Colonic mucosa (tissue), 4 donors: ENCODE measurements around the gene S100A9. TPM values are rescaled to one million over a fixed set of nuclear protein-coding genes. Genes with fewer than 3 reads are reported as not detected.

ENCODE experiments used
- DNase-seq: peaks from one replicate; pipeline ENCODE4 v3.0.0-alpha.2; 2020
- H3K27ac ChIP-seq: fragments of 200-600 bp; one replicate; pipeline ENCODE4 v1.8.0; 2021
- H3K27me3 ChIP-seq: fragments of 200-600 bp; one replicate; pipeline ENCODE4 v1.8.0; 2021
- H3K36me3 ChIP-seq: fragments of 200-600 bp; one replicate; pipeline ENCODE4 v1.8.0; 2021
- H3K4me1 ChIP-seq: fragments of 200-600 bp; one replicate; pipeline ENCODE4 v1.8.0; 2021; ENCODE audit warnings: mild to moderate bottlenecking
- H3K4me3 ChIP-seq: fragments of 200-600 bp; one replicate; pipeline ENCODE4 v1.8.0; 2021
- H3K9ac ChIP-seq, 2 donors: one replicate each; pipeline ENCODE4 v1.7.0; 2013; ENCODE audit warnings: control low read depth in 2 of 2, low read depth in 2 of 2, low read length in 2 of 2
- H3K9me3 ChIP-seq: fragments of 200-600 bp; one replicate; pipeline ENCODE4 v1.8.0; 2021
- intact Hi-C: fragments of 100-400 bp; cut with DNase I; formaldehyde crosslinking; loops from one replicate; pipeline ENCODE4 v1.14.1; 2022
- total RNA-seq, 2 donors: library from RNA; stranded (reverse); fragmentation: NEBNext Ultra II Directional in 1 of 2; extraction: Animal tissue kit (Norgen Biotek cat#: 25700) in 1 of 2; gene quantifications; one replicate each; pipeline ENCODE4 v1.2.1, GENCODE V29; 2021
- TF ChIP-seq, protein P1 (sequence below): fragments of 200-600 bp; IDR thresholded peaks from one replicate; pipeline ENCODE4 v1.8.0; 2022; ENCODE audit warnings: antibody characterized with exemption, mild to moderate bottlenecking
- donor health status: healthy.
- donor health status: DM: no; HTN: no; CAD: no.
- donor health status: DM: no; HTN: no; CAD: no.

S100A9 gene
- total RNA-seq, 2 donors from 2014 or later: 16.3 to 34.9 TPM

GRCh38 chr1:153356392-153357075 is 1.1 kb upstream of the S100A9 start:
- no peak overlapping the region for H3K4me3 ChIP-seq
- no peaks in the 10 kb centered on the region for H3K9me3 ChIP-seq
- peaks cover 5% of the 10 kb centered on the region for H3K4me1 ChIP-seq
- TF ChIP-seq, protein P1, sequence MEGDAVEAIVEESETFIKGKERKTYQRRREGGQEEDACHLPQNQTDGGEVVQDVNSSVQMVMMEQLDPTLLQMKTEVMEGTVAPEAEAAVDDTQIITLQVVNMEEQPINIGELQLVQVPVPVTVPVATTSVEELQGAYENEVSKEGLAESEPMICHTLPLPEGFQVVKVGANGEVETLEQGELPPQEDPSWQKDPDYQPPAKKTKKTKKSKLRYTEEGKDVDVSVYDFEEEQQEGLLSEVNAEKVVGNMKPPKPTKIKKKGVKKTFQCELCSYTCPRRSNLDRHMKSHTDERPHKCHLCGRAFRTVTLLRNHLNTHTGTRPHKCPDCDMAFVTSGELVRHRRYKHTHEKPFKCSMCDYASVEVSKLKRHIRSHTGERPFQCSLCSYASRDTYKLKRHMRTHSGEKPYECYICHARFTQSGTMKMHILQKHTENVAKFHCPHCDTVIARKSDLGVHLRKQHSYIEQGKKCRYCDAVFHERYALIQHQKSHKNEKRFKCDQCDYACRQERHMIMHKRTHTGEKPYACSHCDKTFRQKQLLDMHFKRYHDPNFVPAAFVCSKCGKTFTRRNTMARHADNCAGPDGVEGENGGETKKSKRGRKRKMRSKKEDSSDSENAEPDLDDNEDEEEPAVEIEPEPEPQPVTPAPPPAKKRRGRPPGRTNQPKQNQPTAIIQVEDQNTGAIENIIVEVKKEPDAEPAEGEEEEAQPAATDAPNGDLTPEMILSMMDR: no peak
- H3K9ac ChIP-seq: no peak overlapping the region
- intact Hi-C loops: loop anchor here (10.0 kb wide), 2 partner anchors 48 to 208 kb away; partner anchors contain the start of gene S100A2
- H3K36me3 ChIP-seq: no peaks in the 10 kb centered on the region
- H3K27ac ChIP-seq: no peak overlapping the region
- peak; percentile 16 for DNase-seq
- no peaks in the 10 kb centered on the region for H3K27me3 ChIP-seq

DNA sequence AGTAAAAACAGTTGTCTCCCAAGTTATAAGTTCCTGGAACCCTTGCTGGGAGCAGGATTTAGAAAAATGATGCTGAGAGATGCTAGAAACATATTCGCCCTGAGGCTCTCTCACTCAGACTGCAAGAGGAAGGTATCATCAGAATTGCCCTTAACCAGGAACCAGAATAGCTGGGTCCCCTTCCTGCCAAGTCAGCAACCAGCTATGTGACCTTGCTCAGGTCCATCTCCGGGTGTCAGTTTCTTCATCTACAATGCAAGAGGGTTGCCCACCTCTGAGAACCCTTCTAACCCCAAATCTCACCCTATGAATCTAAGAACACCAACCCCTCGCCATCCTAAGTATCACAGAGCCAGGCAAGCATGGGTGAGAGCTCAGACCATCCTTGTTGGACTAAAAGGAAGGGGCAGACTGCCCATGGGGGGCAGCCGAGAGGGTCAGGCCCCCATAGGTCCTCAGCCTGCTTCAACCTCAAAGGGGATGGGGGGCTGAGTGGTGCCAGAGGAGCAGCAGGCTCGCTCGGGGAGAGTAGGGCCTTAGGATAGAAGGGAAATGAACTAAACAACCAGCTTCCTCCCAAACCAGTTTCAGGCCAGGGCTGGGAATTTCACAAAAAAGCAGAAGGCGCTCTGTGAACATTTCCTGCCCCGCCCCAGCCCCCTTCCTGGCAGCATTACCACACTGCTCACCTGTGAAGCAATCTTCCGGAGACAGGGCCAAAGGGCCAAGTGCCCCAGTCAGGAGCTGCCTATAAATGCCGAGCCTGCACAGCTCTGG is 390 bp upstream of the S100A9 start:
- Histone ChIP-seq H3K4me3 (no peak overlapping the region), H3K9ac (no peak overlapping the region), H3K4me1 (peaks cover 5% of the 10 kb centered on the region), H3K36me3 (no peaks in the 10 kb centered on the region), H3K27ac (peak overlapping the region; percentile 3), H3K27me3 (no peaks in the 10 kb centered on the region), H3K9me3 (no peaks in the 10 kb centered on the region)
- TF ChIP-seq, protein P1: no peak
- intact Hi-C loops: loop anchor here (10.0 kb wide), 2 partner anchors 48 to 208 kb away; partner anchors contain the start of gene S100A2
- peak; percentile 84 for DNase-seq

DNA sequence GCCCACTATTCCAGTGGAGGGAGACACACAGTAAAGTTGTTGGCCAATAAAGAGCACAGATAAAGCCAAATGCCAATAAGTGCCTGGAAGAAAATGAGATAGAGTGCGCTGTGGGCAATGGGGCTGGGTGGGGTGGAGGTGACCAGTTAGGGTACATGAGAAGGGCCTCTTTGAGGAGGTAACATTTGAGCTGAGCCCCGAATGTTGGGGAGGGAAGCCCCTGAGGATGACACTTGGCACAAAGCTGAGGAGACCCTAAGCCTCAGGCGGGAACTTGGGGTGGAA is 979 bp downstream of the S100A9 start:
- H3K27me3 ChIP-seq: no peaks in the 10 kb centered on the region
- intact Hi-C loops: loop anchor here (10.0 kb wide), 2 partner anchors 46 to 206 kb away; partner anchors contain the start of gene S100A2
- no peak overlapping the region for H3K27ac ChIP-seq
- H3K9me3 ChIP-seq: no peaks in the 10 kb centered on the region
- peak; percentile 12 for DNase-seq
- no peak overlapping the region for H3K4me3 ChIP-seq
- TF ChIP-seq, protein P1: no peak
- peaks cover 5% of the 10 kb centered on the region for H3K4me1 ChIP-seq
- H3K9ac ChIP-seq: no peak overlapping the region
- H3K36me3 ChIP-seq: no peaks in the 10 kb centered on the region

GRCh38 chr1:153359241-153359640 is 1.6 kb downstream of the S100A9 start:
- no peaks in the 10 kb centered on the region for H3K27me3 ChIP-seq
- H3K27ac ChIP-seq: no peak overlapping the region
- peaks cover 5% of the 10 kb centered on the region for H3K4me1 ChIP-seq
- TF ChIP-seq, protein P1: no peak
- H3K36me3 ChIP-seq: no peaks in the 10 kb centered on the region
- no peaks in the 10 kb centered on the region for H3K9me3 ChIP-seq
- intact Hi-C loops: loop anchor here (10.0 kb wide), 2 partner anchors 46 to 206 kb away; partner anchors contain the start of gene S100A2
- no peak overlapping the region for H3K4me3 ChIP-seq
- no peak overlapping the region for H3K9ac ChIP-seq
- peak; percentile 15 for DNase-seq

DNA sequence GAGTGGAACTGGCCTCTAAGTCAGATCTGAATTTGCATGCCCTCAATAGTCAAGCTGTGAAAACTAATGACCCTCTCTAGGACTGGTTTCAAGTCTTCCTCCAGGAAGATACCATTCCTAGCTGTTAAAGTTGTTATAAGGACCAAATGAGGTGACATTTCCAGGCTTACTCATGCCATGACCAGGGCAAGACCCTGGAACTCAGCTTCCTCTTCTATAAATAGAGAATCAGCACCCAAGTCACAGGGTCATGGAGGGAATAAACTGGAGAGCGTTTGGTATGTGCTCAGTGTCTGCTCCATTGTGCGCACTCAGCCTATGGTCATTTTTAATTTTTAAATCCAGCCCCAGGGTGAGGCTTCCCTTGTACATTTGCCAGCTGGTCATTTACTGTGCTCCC is 2.5 kb downstream of the S100A9 start:
- Histone ChIP-seq H3K9ac (no peak overlapping the region), H3K36me3 (no peaks in the 10 kb centered on the region), H3K27me3 (no peaks in the 10 kb centered on the region), H3K4me1 (peaks cover 5% of the 10 kb centered on the region), H3K27ac (no peak overlapping the region), H3K9me3 (no peaks in the 10 kb centered on the region), H3K4me3 (no peak overlapping the region)
- TF ChIP-seq, protein P1: no peak
- no peak for DNase-seq
- intact Hi-C loops: no loop called here
